Measurements from ENCODE around the gene HDAC8. TPM values are rescaled to one million over a fixed set of nuclear protein-coding genes. Genes with fewer than 3 reads are reported as not detected.

The HDAC8 gene
- total and polyA plus RNA-seq, 8 donors, result 28.7 to 49.5 (median 39.6) TPM

DNA sequence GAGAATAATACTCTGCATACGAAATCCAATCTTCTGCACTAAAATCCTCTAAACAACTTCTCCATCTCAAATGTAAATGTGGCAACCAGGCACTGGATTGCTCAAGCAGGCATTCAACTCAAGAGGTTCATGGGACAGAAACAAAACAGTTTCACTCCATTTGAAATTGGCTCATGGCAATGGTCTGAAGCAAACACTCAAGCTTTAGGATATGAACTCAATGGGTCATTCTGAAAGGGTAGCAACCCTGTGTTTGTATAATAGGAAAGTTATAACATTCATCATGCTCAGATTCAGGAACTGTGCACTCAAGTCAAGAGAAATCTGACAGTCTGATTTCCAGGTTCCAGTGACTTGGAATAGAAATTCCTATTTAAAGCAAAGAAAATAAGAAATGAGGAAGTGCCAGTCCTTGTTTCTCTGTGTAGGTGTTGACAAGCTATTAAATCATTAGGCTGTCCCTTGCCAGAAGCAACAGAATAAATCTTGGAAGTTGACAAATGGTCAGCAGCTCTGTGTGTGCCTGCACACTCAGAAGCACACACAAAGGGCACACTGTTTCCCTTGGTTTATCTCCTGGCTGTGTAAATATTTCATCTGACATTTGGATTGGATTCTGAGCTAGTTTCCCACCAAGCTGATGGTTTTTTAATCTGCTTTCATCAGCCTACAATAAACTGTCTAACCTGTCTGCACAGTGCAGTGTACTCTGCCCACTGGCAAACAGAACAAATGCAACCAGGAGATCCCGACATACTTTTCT is 191.0 kb downstream of the HDAC8 start:
- DNase-seq, result peak in 1 of 4 donors; percentile 19
- intact Hi-C loops (cut with DNase I), result no loop called here

DNA sequence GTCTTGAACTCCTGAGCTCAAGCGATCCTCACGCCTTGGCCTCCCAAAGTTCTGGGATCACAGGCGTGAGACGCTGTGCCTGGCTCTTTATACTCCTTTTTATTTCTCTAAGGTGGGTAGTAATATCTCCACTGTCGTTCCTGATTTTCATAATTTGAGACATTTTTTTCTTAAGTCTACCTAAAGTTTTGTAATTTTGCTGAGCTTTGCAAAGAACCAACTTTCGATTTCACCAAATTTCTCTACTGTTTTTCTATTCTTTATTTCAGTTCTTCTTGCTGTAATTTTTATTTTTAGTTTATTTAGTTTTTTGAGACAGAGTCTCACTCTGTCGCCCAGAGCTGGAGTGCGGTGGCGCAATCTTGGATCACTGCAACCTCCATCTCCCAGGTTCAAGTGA is 196.5 kb downstream of the HDAC8 start:
- intact Hi-C loops (cut with DNase I), result no loop called here

More for the DNA sequence above, 191.0 kb downstream of the HDAC8 start:
- ATAC-seq, result peak; percentile 88
- Histone ChIP-seq H3K4me3 (no peak overlapping the region), H3K4me1 (peaks cover 0 to 6% of the 10 kb centered on the region in 2 donors), H3K27ac (peak overlapping the region; percentile 9 to 33), H3K27me3 (peaks cover 0 to 8% of the 10 kb centered on the region in 2 donors), H3K9me3 (no peaks in the 10 kb centered on the region), H3K36me3 (no peaks in the 10 kb centered on the region)
- TF ChIP-seq, protein P1, sequence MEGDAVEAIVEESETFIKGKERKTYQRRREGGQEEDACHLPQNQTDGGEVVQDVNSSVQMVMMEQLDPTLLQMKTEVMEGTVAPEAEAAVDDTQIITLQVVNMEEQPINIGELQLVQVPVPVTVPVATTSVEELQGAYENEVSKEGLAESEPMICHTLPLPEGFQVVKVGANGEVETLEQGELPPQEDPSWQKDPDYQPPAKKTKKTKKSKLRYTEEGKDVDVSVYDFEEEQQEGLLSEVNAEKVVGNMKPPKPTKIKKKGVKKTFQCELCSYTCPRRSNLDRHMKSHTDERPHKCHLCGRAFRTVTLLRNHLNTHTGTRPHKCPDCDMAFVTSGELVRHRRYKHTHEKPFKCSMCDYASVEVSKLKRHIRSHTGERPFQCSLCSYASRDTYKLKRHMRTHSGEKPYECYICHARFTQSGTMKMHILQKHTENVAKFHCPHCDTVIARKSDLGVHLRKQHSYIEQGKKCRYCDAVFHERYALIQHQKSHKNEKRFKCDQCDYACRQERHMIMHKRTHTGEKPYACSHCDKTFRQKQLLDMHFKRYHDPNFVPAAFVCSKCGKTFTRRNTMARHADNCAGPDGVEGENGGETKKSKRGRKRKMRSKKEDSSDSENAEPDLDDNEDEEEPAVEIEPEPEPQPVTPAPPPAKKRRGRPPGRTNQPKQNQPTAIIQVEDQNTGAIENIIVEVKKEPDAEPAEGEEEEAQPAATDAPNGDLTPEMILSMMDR (IDR thresholded peaks at IDR 0.05), result no peak

DNA sequence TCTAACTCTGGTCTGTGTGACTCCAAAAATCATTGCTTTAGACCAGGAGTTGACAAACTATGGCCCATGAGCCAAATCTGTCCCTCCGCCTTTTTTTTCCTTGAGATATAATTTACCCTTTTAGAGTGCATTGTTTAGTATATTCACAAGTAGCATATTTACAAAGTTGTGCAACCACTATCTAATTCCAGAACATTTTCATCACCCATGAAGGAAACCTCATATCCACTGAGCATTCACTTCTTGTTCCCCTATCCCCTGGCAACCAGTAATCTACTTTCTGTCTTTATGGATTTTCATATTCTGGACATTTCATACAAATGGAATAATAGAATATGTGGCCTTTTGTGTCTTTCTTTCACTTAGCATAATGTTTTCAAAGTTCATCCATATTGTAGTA is 199.5 kb downstream of the HDAC8 start:
- no peaks in the 10 kb centered on the region for H3K36me3 ChIP-seq
- no peaks in the 10 kb centered on the region for H3K4me1 ChIP-seq
- TF ChIP-seq, protein P1 (IDR thresholded peaks at IDR 0.05), result no peak
- intact Hi-C loops (cut with DNase I), result no loop called here
- ATAC-seq (no peak), DNase-seq (no peak)
- no peak overlapping the region for H3K27ac ChIP-seq
- H3K27me3 ChIP-seq, result no peaks in the 10 kb centered on the region
- no peak overlapping the region for H3K4me3 ChIP-seq
- no peaks in the 10 kb centered on the region for H3K9me3 ChIP-seq

More for the DNA sequence above, 196.5 kb downstream of the HDAC8 start:
- H3K36me3 ChIP-seq, result no peaks in the 10 kb centered on the region
- no peak overlapping the region for H3K4me3 ChIP-seq
- no peaks in the 10 kb centered on the region for H3K27me3 ChIP-seq
- no peak overlapping the region for H3K27ac ChIP-seq
- ATAC-seq, result no peak
- H3K4me1 ChIP-seq, result no peaks in the 10 kb centered on the region
- TF ChIP-seq, protein P1 (IDR thresholded peaks at IDR 0.05), result no peak
- H3K9me3 ChIP-seq, result no peaks in the 10 kb centered on the region
- DNase-seq, result no peak

DNA sequence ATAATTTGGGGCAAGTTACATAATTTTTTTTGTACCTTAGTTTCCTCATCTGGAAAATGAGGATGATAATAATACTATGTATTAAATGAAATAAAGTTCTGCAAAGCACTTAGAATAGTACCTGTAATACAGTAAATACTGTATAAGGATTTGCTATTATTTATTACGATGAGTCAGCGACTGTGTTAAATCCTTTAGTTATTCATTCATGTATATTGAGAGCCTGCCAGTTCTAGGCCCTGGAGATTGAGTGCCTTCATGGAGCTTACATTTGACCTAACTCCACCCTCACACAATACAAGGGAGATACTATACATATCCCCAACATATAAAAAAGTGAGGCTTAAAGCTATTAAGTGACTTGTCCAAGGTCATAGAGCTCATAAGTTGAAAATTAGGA is 199.9 kb downstream of the HDAC8 start:
- intact Hi-C loops (cut with DNase I), result no loop called here
- ATAC-seq, result no peak
- Histone ChIP-seq H3K27ac (no peak overlapping the region), H3K4me1 (no peaks in the 10 kb centered on the region), H3K27me3 (no peaks in the 10 kb centered on the region), H3K9me3 (no peaks in the 10 kb centered on the region), H3K4me3 (no peak overlapping the region), H3K36me3 (no peaks in the 10 kb centered on the region)
- TF ChIP-seq, protein P1 (IDR thresholded peaks at IDR 0.05), result no peak
- no peak for DNase-seq

DNA sequence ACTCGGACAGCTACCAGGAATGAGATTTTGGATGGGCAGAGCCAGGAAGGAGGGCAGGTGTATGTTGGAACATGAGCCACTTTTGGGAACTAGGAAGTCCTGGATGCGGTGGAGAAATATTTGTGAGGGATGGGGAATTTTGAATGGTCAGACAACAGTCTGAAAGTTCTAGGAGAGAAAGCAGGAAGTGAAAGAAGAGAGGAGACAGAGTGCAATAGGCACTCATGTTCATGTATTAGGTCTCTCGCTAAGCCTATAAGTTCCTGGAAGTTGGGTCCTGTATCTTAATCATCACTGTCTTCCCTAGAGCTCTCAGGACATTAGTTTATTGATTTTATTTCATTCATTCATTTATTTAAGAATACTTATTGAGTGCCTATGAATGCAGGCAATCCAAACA is 201.2 kb downstream of the HDAC8 start:
- no peak overlapping the region for H3K27ac ChIP-seq
- H3K4me3 ChIP-seq, result no peak overlapping the region
- DNase-seq (no peak), ATAC-seq (no peak)
- intact Hi-C loops (cut with DNase I), result no loop called here
- H3K9me3 ChIP-seq, result no peaks in the 10 kb centered on the region
- no peaks in the 10 kb centered on the region for H3K36me3 ChIP-seq
- no peaks in the 10 kb centered on the region for H3K4me1 ChIP-seq
- TF ChIP-seq, protein P1 (IDR thresholded peaks at IDR 0.05), result no peak
- no peaks in the 10 kb centered on the region for H3K27me3 ChIP-seq

Data from left lung (tissue), 10 donors.